ENCODE data around the gene ECEL1.

DNA sequence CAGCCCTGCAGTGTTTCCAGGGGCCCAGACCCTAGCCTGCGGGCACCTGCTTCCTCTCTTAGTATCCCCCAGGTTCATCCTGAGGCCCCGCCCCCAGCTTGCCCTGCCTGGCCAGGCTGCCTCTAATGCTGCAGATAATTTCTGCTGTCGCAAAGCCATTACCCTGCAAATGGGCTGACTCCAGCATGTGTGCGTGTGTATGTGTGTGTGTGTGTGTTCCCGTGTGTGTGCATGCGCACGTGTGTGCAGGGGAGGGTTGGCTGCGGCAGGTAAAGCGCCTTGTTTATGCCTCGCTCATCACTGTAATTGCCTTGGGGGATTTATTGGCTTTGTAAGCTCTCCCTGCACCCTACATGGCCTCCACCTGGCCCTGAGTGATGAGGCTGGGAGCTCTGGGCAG lies 25.0 kb upstream of the ECEL1 start:
- TF ChIP-seq POLR2A (IDR thresholded peaks at IDR 0.05): no peak
- TF ChIP-seq, protein P1, sequence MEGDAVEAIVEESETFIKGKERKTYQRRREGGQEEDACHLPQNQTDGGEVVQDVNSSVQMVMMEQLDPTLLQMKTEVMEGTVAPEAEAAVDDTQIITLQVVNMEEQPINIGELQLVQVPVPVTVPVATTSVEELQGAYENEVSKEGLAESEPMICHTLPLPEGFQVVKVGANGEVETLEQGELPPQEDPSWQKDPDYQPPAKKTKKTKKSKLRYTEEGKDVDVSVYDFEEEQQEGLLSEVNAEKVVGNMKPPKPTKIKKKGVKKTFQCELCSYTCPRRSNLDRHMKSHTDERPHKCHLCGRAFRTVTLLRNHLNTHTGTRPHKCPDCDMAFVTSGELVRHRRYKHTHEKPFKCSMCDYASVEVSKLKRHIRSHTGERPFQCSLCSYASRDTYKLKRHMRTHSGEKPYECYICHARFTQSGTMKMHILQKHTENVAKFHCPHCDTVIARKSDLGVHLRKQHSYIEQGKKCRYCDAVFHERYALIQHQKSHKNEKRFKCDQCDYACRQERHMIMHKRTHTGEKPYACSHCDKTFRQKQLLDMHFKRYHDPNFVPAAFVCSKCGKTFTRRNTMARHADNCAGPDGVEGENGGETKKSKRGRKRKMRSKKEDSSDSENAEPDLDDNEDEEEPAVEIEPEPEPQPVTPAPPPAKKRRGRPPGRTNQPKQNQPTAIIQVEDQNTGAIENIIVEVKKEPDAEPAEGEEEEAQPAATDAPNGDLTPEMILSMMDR (IDR thresholded peaks at IDR 0.05): no peak

Data from uterus (tissue), 2 donors.